Measurements from ENCODE around the gene FRMPD4. TPM values are rescaled to one million over a fixed set of nuclear protein-coding genes. Genes with fewer than 3 reads are reported as not detected.

The FRMPD4 gene
- total RNA-seq, 1 experiment from 2014 or later: 0.64 TPM

GRCh38 chrX:12657881-12658280 lies 519.6 kb downstream of the FRMPD4 start:
- DNase-seq (ENCODE audit: low spot score): no peak

GRCh38 chrX:12661464-12661863 lies 523.2 kb downstream of the FRMPD4 start:
- DNase-seq (ENCODE audit: low spot score): no peak

GRCh38 chrX:12672367-12673106 lies 534.3 kb downstream of the FRMPD4 start:
- DNase-seq (ENCODE audit: low spot score): no peak

GRCh38 chrX:12673487-12673886 lies 535.2 kb downstream of the FRMPD4 start:
- DNase-seq (ENCODE audit: low spot score): no peak

- DNase-seq (ENCODE audit: low spot score): no peak
These were observed 541.2 kb downstream of the FRMPD4 start for GRCh38 chrX:12679522-12679921.

GRCh38 chrX:12681047-12681446 lies 542.8 kb downstream of the FRMPD4 start:
- no peak for DNase-seq (ENCODE audit: low spot score)

- DNase-seq (ENCODE audit: low spot score): peak; percentile 14
These were observed 547.3 kb downstream of the FRMPD4 start for GRCh38 chrX:12685541-12685940.

- DNase-seq (ENCODE audit: low spot score): no peak
These were observed 548.1 kb downstream of the FRMPD4 start for GRCh38 chrX:12686331-12686730.

GRCh38 chrX:12690646-12691045 lies 552.4 kb downstream of the FRMPD4 start:
- no peak for DNase-seq (ENCODE audit: low spot score)

GRCh38 chrX:12693754-12694153 lies 555.5 kb downstream of the FRMPD4 start:
- DNase-seq (ENCODE audit: low spot score): peak; percentile 28

GRCh38 chrX:12700745-12701144 lies 562.5 kb downstream of the FRMPD4 start:
- no peak for DNase-seq (ENCODE audit: low spot score)

- DNase-seq (ENCODE audit: low spot score): peak; percentile 84
These were observed 563.4 kb downstream of the FRMPD4 start for GRCh38 chrX:12701628-12702027.

GRCh38 chrX:12702509-12703091 lies 564.3 kb downstream of the FRMPD4 start:
- peak; percentile 12 for DNase-seq (ENCODE audit: low spot score)

GRCh38 chrX:12704706-12705105 lies 566.4 kb downstream of the FRMPD4 start:
- no peak for DNase-seq (ENCODE audit: low spot score)

- no peak for DNase-seq (ENCODE audit: low spot score)
These were observed 570.8 kb downstream of the FRMPD4 start for GRCh38 chrX:12709047-12709446.

- no peak for DNase-seq (ENCODE audit: low spot score)
These were observed 573.3 kb downstream of the FRMPD4 start for GRCh38 chrX:12711435-12712040.

- no peak for DNase-seq (ENCODE audit: low spot score)
These were observed 578.3 kb downstream of the FRMPD4 start for GRCh38 chrX:12716574-12716973.

- no peak for DNase-seq (ENCODE audit: low spot score)
These were observed 581.6 kb downstream of the FRMPD4 start for GRCh38 chrX:12719837-12720236.

- peak; percentile 5 for DNase-seq (ENCODE audit: low spot score)
These were observed 582.8 kb downstream of the FRMPD4 start for GRCh38 chrX:12721042-12721441.

GRCh38 chrX:12722314-12722713 lies 584.0 kb downstream of the FRMPD4 start:
- no peak for DNase-seq (ENCODE audit: low spot score)

GRCh38 chrX:12741416-12741815 lies 603.1 kb downstream of the FRMPD4 start:
- no peak for DNase-seq (ENCODE audit: low spot score)

- no peak for DNase-seq (ENCODE audit: low spot score)
These were observed 609.2 kb downstream of the FRMPD4 start for GRCh38 chrX:12747433-12747832.

GRCh38 chrX:12751887-12752286 lies 613.6 kb downstream of the FRMPD4 start:
- no peak for DNase-seq (ENCODE audit: low spot score)
